Spinal cord (tissue), 10 donors: ENCODE data around the gene TAS2R40. TPM values are rescaled to one million over a fixed set of nuclear protein-coding genes. Genes with fewer than 3 reads are reported as not detected.

Source experiments
- DNase-seq, 6 donors: peaks; one replicate each; pipeline versions ENCODE4 v3.0.0 to v3.0.0-alpha.2; 2013 to 2015; ENCODE audit warnings: low spot score in 6 of 6, low read depth in 4 of 6
- H3K27ac ChIP-seq: one replicate; pipeline ENCODE4 v1.5.1; 2013; ENCODE audit warnings: low read depth, low read length, control low read depth
- H3K27me3 ChIP-seq: one replicate; pipeline ENCODE4 v1.6.1; 2013; ENCODE audit warnings: low read length; ENCODE audit not compliant: control insufficient read depth, insufficient read depth
- H3K36me3 ChIP-seq: one replicate; pipeline ENCODE4 v1.6.1; 2013; ENCODE audit warnings: low read length; ENCODE audit not compliant: control insufficient read depth, insufficient read depth
- H3K4me1 ChIP-seq: one replicate; pipeline ENCODE4 v1.6.1; 2013; ENCODE audit warnings: low read length; ENCODE audit not compliant: control insufficient read depth, insufficient read depth
- H3K4me3 ChIP-seq: one replicate; pipeline ENCODE4 v1.5.1; 2013; ENCODE audit warnings: low read depth, low read length, control low read depth
- H3K9me3 ChIP-seq: one replicate; pipeline ENCODE4 v1.6.1; 2013; ENCODE audit warnings: low read length; ENCODE audit not compliant: control insufficient read depth, insufficient read depth
- WGBS: methylation state at CpG from one replicate; pipeline ENCODE4 v1.1.5; 2013; ENCODE audit warnings: missing lambda C conversion rate; ENCODE audit not compliant: insufficient coverage; 5-methylcytosine and 5-hydroxymethylcytosine counted together
- polyA plus RNA-seq, 2 donors: library from polyadenylated mRNA; unstranded; fragments of 120-200 nt; gene quantifications; one replicate each; pipeline ENCODE4 v1.2.1, GENCODE V29; 2013; ENCODE audit not compliant: insufficient read length in 2 of 2
- total RNA-seq, 2 donors: library from RNA; depleted of rRNA in 1 of 2; stranded (reverse); fragments of 120-200 nt in 1 of 2; fragments of >200 nt in 1 of 2; gene quantifications; one replicate each; pipeline versions ENCODE4 v1.2.3 to v1.2.4, GENCODE V29; 2013 to 2014
- donor health status: healthy.

Gene TAS2R40
- total and polyA plus RNA-seq, 4 donors, result not detected

GRCh38 chr7:143244321-143244720 is 22.5 kb downstream of the TAS2R40 start:
- no CpG with 5 or more reads among the region's 1 CpG for WGBS
- no peaks in the 10 kb centered on the region for H3K9me3 ChIP-seq

GRCh38 chr7:143245123-143245522 is 23.3 kb downstream of the TAS2R40 start:
- Histone ChIP-seq H3K27me3 (no peaks in the 10 kb centered on the region), H3K27ac (no peak overlapping the region), H3K36me3 (no peaks in the 10 kb centered on the region), H3K4me3 (no peak overlapping the region), H3K9me3 (no peaks in the 10 kb centered on the region), H3K4me1 (no peaks in the 10 kb centered on the region)
- DNase-seq, result no peak
- 100% methylated on average over 1 of the region's 3 CpGs for WGBS

More at GRCh38 chr7:143244321-143244720, 22.5 kb downstream of the TAS2R40 start:
- Histone ChIP-seq H3K4me1 (no peaks in the 10 kb centered on the region), H3K27ac (no peak overlapping the region), H3K4me3 (no peak overlapping the region), H3K27me3 (no peaks in the 10 kb centered on the region), H3K36me3 (no peaks in the 10 kb centered on the region)
- no peak for DNase-seq

- no peak overlapping the region for H3K4me3 ChIP-seq
- DNase-seq, result no peak
- no CpG with 5 or more reads among the region's 1 CpG for WGBS
- H3K36me3 ChIP-seq, result no peaks in the 10 kb centered on the region
- no peaks in the 10 kb centered on the region for H3K4me1 ChIP-seq
- H3K27me3 ChIP-seq, result no peaks in the 10 kb centered on the region
- no peak overlapping the region for H3K27ac ChIP-seq
- H3K9me3 ChIP-seq, result no peaks in the 10 kb centered on the region
Measured at GRCh38 chr7:143247372-143247771, 25.5 kb downstream of the TAS2R40 start.

GRCh38 chr7:143248761-143249354 is 27.0 kb downstream of the TAS2R40 start:
- H3K27ac ChIP-seq, result no peak overlapping the region
- WGBS, result 77% methylated on average over 2 of the region's 2 CpGs
- no peak for DNase-seq
- no peaks in the 10 kb centered on the region for H3K36me3 ChIP-seq
- H3K9me3 ChIP-seq, result no peaks in the 10 kb centered on the region
- H3K27me3 ChIP-seq, result no peaks in the 10 kb centered on the region
- H3K4me1 ChIP-seq, result no peaks in the 10 kb centered on the region
- no peak overlapping the region for H3K4me3 ChIP-seq

GRCh38 chr7:143250199-143250598 is 28.4 kb downstream of the TAS2R40 start:
- Histone ChIP-seq H3K9me3 (no peaks in the 10 kb centered on the region), H3K4me3 (no peak overlapping the region), H3K27ac (no peak overlapping the region), H3K27me3 (no peaks in the 10 kb centered on the region), H3K4me1 (no peaks in the 10 kb centered on the region), H3K36me3 (no peaks in the 10 kb centered on the region)
- DNase-seq, result no peak

GRCh38 chr7:143250822-143251221 is 29.0 kb downstream of the TAS2R40 start:
- Histone ChIP-seq H3K9me3 (no peaks in the 10 kb centered on the region), H3K4me3 (no peak overlapping the region), H3K27me3 (no peaks in the 10 kb centered on the region), H3K4me1 (no peaks in the 10 kb centered on the region), H3K27ac (no peak overlapping the region), H3K36me3 (no peaks in the 10 kb centered on the region)
- WGBS, result no CpG with 5 or more reads among the region's 1 CpG
- DNase-seq, result no peak

- no peaks in the 10 kb centered on the region for H3K4me1 ChIP-seq
- H3K27me3 ChIP-seq, result no peaks in the 10 kb centered on the region
- H3K27ac ChIP-seq, result no peak overlapping the region
- H3K9me3 ChIP-seq, result no peaks in the 10 kb centered on the region
- no peak for DNase-seq
- no peak overlapping the region for H3K4me3 ChIP-seq
- no peaks in the 10 kb centered on the region for H3K36me3 ChIP-seq
- no CpG with 5 or more reads among the region's 2 CpGs for WGBS
Measured at GRCh38 chr7:143252006-143252405, 30.2 kb downstream of the TAS2R40 start.

GRCh38 chr7:143255564-143255963 is 33.7 kb downstream of the TAS2R40 start:
- Histone ChIP-seq H3K4me3 (no peak overlapping the region), H3K9me3 (no peaks in the 10 kb centered on the region), H3K27ac (no peak overlapping the region), H3K4me1 (no peaks in the 10 kb centered on the region), H3K27me3 (no peaks in the 10 kb centered on the region), H3K36me3 (no peaks in the 10 kb centered on the region)
- no CpG with 5 or more reads among the region's 3 CpGs for WGBS
- DNase-seq, result no peak

GRCh38 chr7:143256325-143256724 is 34.5 kb downstream of the TAS2R40 start:
- H3K36me3 ChIP-seq, result no peaks in the 10 kb centered on the region
- H3K27me3 ChIP-seq, result no peaks in the 10 kb centered on the region
- H3K9me3 ChIP-seq, result no peaks in the 10 kb centered on the region
- DNase-seq, result no peak
- 80% methylated on average over 3 of the region's 3 CpGs for WGBS
- H3K4me3 ChIP-seq, result no peak overlapping the region
- no peak overlapping the region for H3K27ac ChIP-seq
- H3K4me1 ChIP-seq, result no peaks in the 10 kb centered on the region

- WGBS, result 89% methylated on average over 3 of the region's 4 CpGs
- Histone ChIP-seq H3K4me3 (no peak overlapping the region), H3K27me3 (no peaks in the 10 kb centered on the region), H3K4me1 (no peaks in the 10 kb centered on the region), H3K9me3 (no peaks in the 10 kb centered on the region), H3K27ac (no peak overlapping the region), H3K36me3 (no peaks in the 10 kb centered on the region)
- DNase-seq, result no peak
Measured at GRCh38 chr7:143256932-143257331, 35.1 kb downstream of the TAS2R40 start.
